Brain microvascular endothelial cell (primary cell): ENCODE data around the gene SYTL5.
A peak's percentile ranks its signal among the peaks of the same experiment; 100 is the strongest.

ENCODE experiments used
- DNase-seq: peaks from one replicate; pipeline ENCODE4 v3.0.0-alpha.2; 2020
- H3K27ac ChIP-seq: fragments of 250-450 bp; sonication (Bioruptor Pico); 2 replicates; pipeline ENCODE4 v1.5.1; 2020; ENCODE audit warnings: mild to moderate bottlenecking, moderate library complexity
- H3K27me3 ChIP-seq: fragments of 250-450 bp; sonication (Bioruptor Pico); replicated peaks from 2 replicates; pipeline ENCODE4 v1.5.1; 2020; ENCODE audit warnings: mild to moderate bottlenecking
- H3K36me3 ChIP-seq: fragments of 250-450 bp; sonication (Bioruptor Pico); replicated peaks from 2 replicates; pipeline ENCODE4 v1.5.1; 2020; ENCODE audit warnings: mild to moderate bottlenecking
- H3K4me3 ChIP-seq: 2 replicates; pipeline ENCODE4 v1.5.1; 2011; ENCODE audit warnings: low read depth, mild to moderate bottlenecking, control low read depth, low read length, moderate library complexity
- in situ Hi-C: cut with HindIII; loops from 2 replicates; pipeline ENCODE4 v1.10.0; 2017; ENCODE audit warnings: low sequenced_read_pairs, low pct_ligation_motif_present
- TF ChIP-seq, protein P1 (sequence below): IDR thresholded peaks from 2 replicates; pipeline ENCODE4 v1.5.1; 2011; ENCODE audit warnings: low read depth, mild to moderate bottlenecking, moderate library complexity, low read length, control low read depth, inconsistent platforms; ENCODE audit errors: missing control alignments

Gene SYTL5

GRCh38 chrX:38006291-38006690 is at the start of gene SYTL5:
SYTL5 (plus strand) TSS chrX:38006553; CDS start chrX:38033890, 27,337 bp downstream.
- Histone ChIP-seq H3K36me3 (no peaks in the 10 kb centered on the region), H3K27me3 (no peaks in the 10 kb centered on the region), H3K4me3 (no peak within 1 kb of the TSS), H3K27ac (no peak within 1 kb of the TSS)
- in situ Hi-C loops = no loop called here
- DNase-seq = no peak
- TF ChIP-seq, protein P1, sequence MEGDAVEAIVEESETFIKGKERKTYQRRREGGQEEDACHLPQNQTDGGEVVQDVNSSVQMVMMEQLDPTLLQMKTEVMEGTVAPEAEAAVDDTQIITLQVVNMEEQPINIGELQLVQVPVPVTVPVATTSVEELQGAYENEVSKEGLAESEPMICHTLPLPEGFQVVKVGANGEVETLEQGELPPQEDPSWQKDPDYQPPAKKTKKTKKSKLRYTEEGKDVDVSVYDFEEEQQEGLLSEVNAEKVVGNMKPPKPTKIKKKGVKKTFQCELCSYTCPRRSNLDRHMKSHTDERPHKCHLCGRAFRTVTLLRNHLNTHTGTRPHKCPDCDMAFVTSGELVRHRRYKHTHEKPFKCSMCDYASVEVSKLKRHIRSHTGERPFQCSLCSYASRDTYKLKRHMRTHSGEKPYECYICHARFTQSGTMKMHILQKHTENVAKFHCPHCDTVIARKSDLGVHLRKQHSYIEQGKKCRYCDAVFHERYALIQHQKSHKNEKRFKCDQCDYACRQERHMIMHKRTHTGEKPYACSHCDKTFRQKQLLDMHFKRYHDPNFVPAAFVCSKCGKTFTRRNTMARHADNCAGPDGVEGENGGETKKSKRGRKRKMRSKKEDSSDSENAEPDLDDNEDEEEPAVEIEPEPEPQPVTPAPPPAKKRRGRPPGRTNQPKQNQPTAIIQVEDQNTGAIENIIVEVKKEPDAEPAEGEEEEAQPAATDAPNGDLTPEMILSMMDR = no peak

DNA sequence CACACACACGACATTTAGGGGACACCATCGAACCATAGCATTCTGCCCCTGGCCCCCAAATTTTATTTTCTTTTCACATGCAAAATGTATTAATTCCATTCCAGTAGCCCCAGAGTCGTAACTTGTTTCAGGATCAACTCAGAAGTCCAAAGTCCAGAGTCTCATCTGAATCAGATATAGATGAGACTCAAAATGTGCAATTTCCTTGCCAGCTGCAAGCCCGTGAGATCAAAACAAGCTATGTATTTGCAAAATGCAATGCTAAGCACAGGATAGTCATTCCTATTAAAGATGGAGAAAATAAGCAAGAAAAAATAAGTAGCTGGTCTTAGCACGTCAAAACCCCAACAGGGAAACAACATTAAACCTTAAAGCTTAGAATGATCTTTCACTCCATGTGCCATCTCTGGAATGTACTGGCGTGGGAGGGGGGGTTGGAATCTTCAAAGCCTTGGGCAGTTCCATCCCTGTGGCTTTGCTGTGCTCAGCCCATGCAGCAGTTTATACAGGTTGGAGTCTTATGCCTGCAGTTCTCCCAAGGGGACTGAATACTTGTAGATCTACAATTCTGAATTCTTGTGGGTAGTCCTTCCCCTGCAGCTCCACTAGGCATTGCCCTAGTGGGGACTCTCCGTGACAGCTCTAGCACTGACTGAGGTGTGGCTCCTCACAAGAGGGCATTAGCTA is 47.7 kb upstream of the SYTL5 start:
- peak; percentile 26 for DNase-seq
- TF ChIP-seq, protein P1 = no peak
- Histone ChIP-seq H3K27me3 (no peaks in the 10 kb centered on the region), H3K36me3 (no peaks in the 10 kb centered on the region), H3K27ac (no peak overlapping the region), H3K4me3 (no peak overlapping the region)
- in situ Hi-C loops = no loop called here

DNA sequence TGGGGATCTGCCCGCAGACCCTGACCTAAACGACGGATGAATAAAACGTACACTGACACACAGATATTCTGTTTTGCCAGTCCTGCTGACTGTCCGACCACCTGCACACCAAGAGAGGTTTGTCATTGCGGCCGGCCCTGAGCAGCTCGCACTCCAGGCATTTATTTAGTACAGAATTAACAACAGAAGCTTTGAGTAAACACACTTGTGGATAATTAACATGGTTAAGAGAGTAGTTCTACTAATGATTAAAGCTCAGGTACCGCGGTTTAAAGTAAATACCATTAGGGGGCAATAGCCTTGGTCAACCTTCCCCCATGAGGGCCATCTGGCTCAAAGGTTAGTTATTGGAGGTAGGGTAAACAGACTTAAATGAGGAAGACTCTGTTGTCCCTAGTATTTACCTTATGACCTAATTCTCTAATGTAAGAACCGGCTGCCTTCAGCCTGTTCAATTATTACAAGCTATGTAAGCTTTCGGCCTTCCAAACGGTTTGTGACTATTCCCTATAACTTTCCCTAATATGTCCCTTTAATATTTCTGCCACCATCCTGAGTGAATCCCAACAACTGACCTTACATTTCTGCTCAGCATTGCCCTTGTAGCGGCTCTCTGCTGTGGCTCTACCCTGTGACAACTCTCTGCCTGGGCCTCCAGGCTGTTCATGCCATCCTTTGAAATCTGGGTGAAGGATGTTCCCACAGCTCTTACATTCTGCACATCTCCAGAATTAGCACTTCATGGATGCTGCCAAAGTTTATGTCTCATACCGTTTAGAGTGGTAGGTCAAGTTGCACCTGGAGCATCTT is 46.9 kb upstream of the SYTL5 start:
- in situ Hi-C loops = no loop called here

GRCh38 chrX:37961118-37961517 is 45.2 kb upstream of the SYTL5 start:
- Histone ChIP-seq H3K4me3 (no peak overlapping the region), H3K27ac (no peak overlapping the region), H3K36me3 (no peaks in the 10 kb centered on the region), H3K27me3 (no peaks in the 10 kb centered on the region)
- no peak for DNase-seq
- in situ Hi-C loops = no loop called here
- TF ChIP-seq, protein P1 = no peak

More for the DNA sequence above, 46.9 kb upstream of the SYTL5 start:
- TF ChIP-seq, protein P1 = no peak
- no peak for DNase-seq
- Histone ChIP-seq H3K36me3 (no peaks in the 10 kb centered on the region), H3K27me3 (no peaks in the 10 kb centered on the region), H3K4me3 (no peak overlapping the region), H3K27ac (no peak overlapping the region)

GRCh38 chrX:37967714-37968113 is 38.6 kb upstream of the SYTL5 start:
- TF ChIP-seq, protein P1 = no peak
- H3K36me3 ChIP-seq = no peaks in the 10 kb centered on the region
- in situ Hi-C loops = no loop called here
- H3K27me3 ChIP-seq = no peaks in the 10 kb centered on the region
- no peak for DNase-seq
- no peak overlapping the region for H3K4me3 ChIP-seq
- H3K27ac ChIP-seq = no peak overlapping the region
